Dermis lymphatic vessel endothelial cell (primary cell): ENCODE data around the gene KIAA0232. TPM values are rescaled to one million over a fixed set of nuclear protein-coding genes. Genes with fewer than 3 reads are reported as not detected.

Experiments used
- total RNA-seq: library from RNA; depleted of rRNA; stranded (reverse); fragments of >200 nt; gene quantifications from 2 replicates; pipeline ENCODE4 v1.2.1, GENCODE V29; 2014

Gene KIAA0232
- 15.5 and 18.8 TPM in 2 replicates for total RNA-seq

GRCh38 chr4:6782147-6782845, at the start of gene KIAA0232:
KIAA0232 (plus strand) TSS chr4:6782727; CDS start chr4:6824454, 41,727 bp downstream.

GRCh38 chr4:6909113-6909969, 126.8 kb downstream of the KIAA0232 start, which contains the start of gene TBC1D14:
TBC1D14 (plus strand) TSS chr4:6909826; CDS start chr4:6923390, 13,564 bp downstream.

Other genes with a start within 250 kb of the KIAA0232 start
- gene MAN2B2, start 207.5 kb upstream of the KIAA0232 start, total RNA-seq = 10.0 and 10.7 TPM in 2 replicates
- 103 and 113 TPM in 2 replicates for gene MRFAP1, start 142.0 kb upstream of the KIAA0232 start, total RNA-seq
- gene S100P, start 88.8 kb upstream of the KIAA0232 start, total RNA-seq = 0.54 TPM in 1 of 2 replicates, not detected in the other
- gene MRFAP1L1, start 72.9 kb upstream of the KIAA0232 start, total RNA-seq = 45.3 and 54.5 TPM in 2 replicates
- gene BLOC1S4, start 66.6 kb upstream of the KIAA0232 start, total RNA-seq = 10.0 and 10.3 TPM in 2 replicates
- 17.2 and 24.3 TPM in 2 replicates for gene TBC1D14, start 127.1 kb downstream of the KIAA0232 start, total RNA-seq